HG02981 (cell line): ENCODE data around the gene DMGDH.

Experiments used
- ATAC-seq: cut with Tn5 transposase; IDR thresholded peaks from one replicate; pipeline ENCODE4 v1.9.1; 2021; ENCODE audit warnings: mild to moderate bottlenecking, moderate library complexity; ENCODE audit not compliant: unreplicated experiment

Gene DMGDH

GRCh38 chr5:79069488-79070349, at the start of gene DMGDH, which contains the start of gene BHMT2:
DMGDH (minus strand) TSS chr5:79069674; CDS start chr5:79069620, 54 bp downstream.
BHMT2 (plus strand) TSS chr5:79069767; CDS start chr5:79069783, 16 bp downstream.
- ATAC-seq = no peak

GRCh38 chr5:79112703-79113058, 43.2 kb upstream of the DMGDH start:
- ATAC-seq = no peak

GRCh38 chr5:79111960-79112702, 42.7 kb upstream of the DMGDH start:
- ATAC-seq = no peak

- no peak for ATAC-seq
Observed at GRCh38 chr5:79111387-79111959, 42.0 kb upstream of the DMGDH start, which contains the start of gene BHMT. BHMT (plus strand) TSS chr5:79111809; CDS start chr5:79111886, 77 bp downstream.

- ATAC-seq = no peak
Observed at GRCh38 chr5:79109527-79110492, 40.3 kb upstream of the DMGDH start.

- ATAC-seq = no peak
Observed at GRCh38 chr5:79108792-79109191, 39.3 kb upstream of the DMGDH start.

GRCh38 chr5:79108086-79108485, 38.6 kb upstream of the DMGDH start:
- ATAC-seq = no peak

GRCh38 chr5:79107020-79107796, 37.7 kb upstream of the DMGDH start:
- no peak for ATAC-seq

GRCh38 chr5:79105868-79106267, 36.4 kb upstream of the DMGDH start:
- ATAC-seq = no peak

GRCh38 chr5:79093762-79094161, 24.3 kb upstream of the DMGDH start:
- ATAC-seq = no peak

- no peak for ATAC-seq
Observed at GRCh38 chr5:79091064-79091463, 21.6 kb upstream of the DMGDH start.

- no peak for ATAC-seq
Observed at GRCh38 chr5:79088507-79088906, 19.0 kb upstream of the DMGDH start.

GRCh38 chr5:79086116-79086515, 16.6 kb upstream of the DMGDH start:
- ATAC-seq = no peak

GRCh38 chr5:79081779-79082178, 12.3 kb upstream of the DMGDH start:
- no peak for ATAC-seq

GRCh38 chr5:79080804-79081203, 11.3 kb upstream of the DMGDH start:
- ATAC-seq = no peak

- no peak for ATAC-seq
Observed at GRCh38 chr5:79077680-79078365, 8.3 kb upstream of the DMGDH start.

- ATAC-seq = no peak
Observed at GRCh38 chr5:79076819-79077218, 7.3 kb upstream of the DMGDH start.

- no peak for ATAC-seq
Observed at GRCh38 chr5:79075646-79076426, 6.4 kb upstream of the DMGDH start.
